MV-4-11 (cell line): ENCODE results near the gene MAP1B.

Experiments used
- DNase-seq: peaks from one replicate; lab custom pipeline; 2025; lab: John Stamatoyannopoulos, UW

Gene MAP1B

GRCh38 chr5:72251386-72251785 is 144.1 kb downstream of the MAP1B start:
- no peak for DNase-seq

DNA sequence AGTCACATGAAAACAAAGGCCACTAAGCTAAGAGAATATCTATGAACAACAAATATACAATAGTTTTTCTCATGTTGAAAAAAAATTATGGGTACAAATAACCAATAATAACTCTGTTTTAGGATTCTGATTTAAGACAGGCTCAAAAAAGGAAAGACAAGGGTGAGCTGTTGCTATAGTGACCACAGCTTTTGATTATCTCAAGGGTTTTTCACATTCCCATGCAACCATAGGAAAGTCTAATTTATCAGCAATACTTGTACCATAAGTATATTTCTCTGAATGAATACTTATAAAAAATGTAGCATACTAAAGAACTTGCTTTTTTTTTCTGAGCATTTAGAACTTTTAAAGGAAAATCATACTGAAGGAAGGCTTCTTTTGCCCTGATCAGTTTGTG is 144.7 kb downstream of the MAP1B start:
- DNase-seq = no peak

- no peak for DNase-seq
These were observed 145.4 kb downstream of the MAP1B start for GRCh38 chr5:72252574-72253155.

- DNase-seq = no peak
These were observed 148.0 kb downstream of the MAP1B start for GRCh38 chr5:72255237-72255636.

DNA sequence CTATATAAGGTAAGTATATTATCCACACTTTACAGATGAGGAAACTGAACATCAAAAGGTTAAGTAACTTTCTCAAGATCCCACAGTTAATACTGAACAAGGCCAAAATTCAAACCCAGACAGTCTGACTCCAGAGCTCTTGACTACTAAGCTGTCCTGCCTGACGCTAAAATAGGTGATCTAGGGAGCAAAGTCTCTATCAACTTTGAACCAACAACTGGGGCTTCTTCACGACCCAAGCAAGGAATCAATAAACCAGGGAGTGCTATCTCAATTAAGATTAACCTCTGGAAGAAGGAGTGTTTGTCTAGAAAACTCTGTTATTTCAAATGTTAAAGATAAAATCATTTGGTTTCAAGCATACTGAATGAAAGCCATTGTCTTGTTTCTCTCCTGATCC is 148.4 kb downstream of the MAP1B start:
- DNase-seq = no peak

- DNase-seq = no peak
These were observed 149.3 kb downstream of the MAP1B start for GRCh38 chr5:72256536-72256935.
